ENCODE measurements around the gene BATF3. TPM values are rescaled to one million over a fixed set of nuclear protein-coding genes. Genes with fewer than 3 reads are reported as not detected.

BATF3 gene
- total RNA-seq, 4 donors from 2014 or later, result 0.25 TPM; not detected in 3

GRCh38 chr1:212647004-212647403 is 52.6 kb downstream of the BATF3 start:
- DNase-seq (ENCODE audit: low spot score in 2 of 2), result peak in 1 of 2 donors; percentile 65
- Histone ChIP-seq H3K27ac (no peak overlapping the region), H3K27me3 (no peaks in the 10 kb centered on the region), H3K4me3 (no peak overlapping the region), H3K4me1 (no peaks in the 10 kb centered on the region), H3K36me3 (no peaks in the 10 kb centered on the region), H3K9me3 (no peaks in the 10 kb centered on the region)
- WGBS, result 89% methylated on average over 11 of the region's 11 CpGs
- no peak for TF ChIP-seq POLR2AphosphoS5 (IDR thresholded peaks at IDR 0.05)
- no peak for TF ChIP-seq CTCF (IDR thresholded peaks at IDR 0.05)
- TF ChIP-seq EP300 (IDR thresholded peaks at IDR 0.05), result no peak
- TF ChIP-seq POLR2A (IDR thresholded peaks at IDR 0.05), result no peak

GRCh38 chr1:212646588-212646987 is 53.1 kb downstream of the BATF3 start:
- WGBS, result 95% methylated on average over 9 of the region's 19 CpGs
- Histone ChIP-seq H3K4me3 (no peak overlapping the region), H3K9me3 (no peaks in the 10 kb centered on the region), H3K36me3 (no peaks in the 10 kb centered on the region), H3K4me1 (no peaks in the 10 kb centered on the region), H3K27me3 (no peaks in the 10 kb centered on the region), H3K27ac (no peak overlapping the region)
- peak in 1 of 2 donors; percentile 62 for DNase-seq (ENCODE audit: low spot score in 2 of 2)
- TF ChIP-seq POLR2AphosphoS5 (IDR thresholded peaks at IDR 0.05) (no peak), EP300 (IDR thresholded peaks at IDR 0.05) (no peak), POLR2A (IDR thresholded peaks at IDR 0.05) (no peak), CTCF (IDR thresholded peaks at IDR 0.05) (no peak)

GRCh38 chr1:212645546-212646543 is 53.8 kb downstream of the BATF3 start:
- no peaks in the 10 kb centered on the region for H3K27me3 ChIP-seq
- 85% methylated on average over 13 of the region's 13 CpGs for WGBS
- H3K4me3 ChIP-seq, result no peak overlapping the region

GRCh38 chr1:212644866-212645545 is 54.6 kb downstream of the BATF3 start:
- Histone ChIP-seq H3K4me1 (no peaks in the 10 kb centered on the region), H3K36me3 (no peaks in the 10 kb centered on the region), H3K4me3 (no peak overlapping the region), H3K27ac (no peak overlapping the region), H3K9me3 (peaks cover 6% of the 10 kb centered on the region), H3K27me3 (no peaks in the 10 kb centered on the region)
- 90% methylated on average over 6 of the region's 6 CpGs for WGBS
- TF ChIP-seq CTCF (IDR thresholded peaks at IDR 0.05) (no peak), POLR2A (IDR thresholded peaks at IDR 0.05) (no peak), POLR2AphosphoS5 (IDR thresholded peaks at IDR 0.05) (no peak), EP300 (IDR thresholded peaks at IDR 0.05) (no peak)
- peak in 1 of 2 donors; percentile 20 for DNase-seq (ENCODE audit: low spot score in 2 of 2)

More at GRCh38 chr1:212645546-212646543, 53.8 kb downstream of the BATF3 start:
- Histone ChIP-seq H3K27ac (no peak overlapping the region), H3K4me1 (no peaks in the 10 kb centered on the region), H3K36me3 (no peaks in the 10 kb centered on the region), H3K9me3 (no peaks in the 10 kb centered on the region)
- no peak for TF ChIP-seq EP300 (IDR thresholded peaks at IDR 0.05)
- no peak for TF ChIP-seq POLR2A (IDR thresholded peaks at IDR 0.05)
- TF ChIP-seq POLR2AphosphoS5 (IDR thresholded peaks at IDR 0.05), result no peak
- TF ChIP-seq CTCF (IDR thresholded peaks at IDR 0.05), result no peak
- DNase-seq (ENCODE audit: low spot score in 2 of 2), result peak in 1 of 2 donors; percentile 29

- Histone ChIP-seq H3K9me3 (peaks cover 6% of the 10 kb centered on the region), H3K36me3 (no peaks in the 10 kb centered on the region), H3K4me3 (no peak overlapping the region), H3K4me1 (peaks cover 2% of the 10 kb centered on the region), H3K27me3 (no peaks in the 10 kb centered on the region), H3K27ac (no peak overlapping the region)
- peak; percentile 37 to 42 for DNase-seq (ENCODE audit: low spot score in 2 of 2)
- WGBS, result 73% methylated on average over 2 of the region's 2 CpGs
- no peak for TF ChIP-seq EP300 (IDR thresholded peaks at IDR 0.05)
- no peak for TF ChIP-seq POLR2AphosphoS5 (IDR thresholded peaks at IDR 0.05)
- no peak for TF ChIP-seq CTCF (IDR thresholded peaks at IDR 0.05)
- TF ChIP-seq POLR2A (IDR thresholded peaks at IDR 0.05), result no peak
Observed at GRCh38 chr1:212643877-212644276, 55.8 kb downstream of the BATF3 start.
